ENCODE results near the gene LRP1.
A peak's percentile ranks its signal among the peaks of the same experiment; 100 is the strongest.

Gene LRP1

DNA sequence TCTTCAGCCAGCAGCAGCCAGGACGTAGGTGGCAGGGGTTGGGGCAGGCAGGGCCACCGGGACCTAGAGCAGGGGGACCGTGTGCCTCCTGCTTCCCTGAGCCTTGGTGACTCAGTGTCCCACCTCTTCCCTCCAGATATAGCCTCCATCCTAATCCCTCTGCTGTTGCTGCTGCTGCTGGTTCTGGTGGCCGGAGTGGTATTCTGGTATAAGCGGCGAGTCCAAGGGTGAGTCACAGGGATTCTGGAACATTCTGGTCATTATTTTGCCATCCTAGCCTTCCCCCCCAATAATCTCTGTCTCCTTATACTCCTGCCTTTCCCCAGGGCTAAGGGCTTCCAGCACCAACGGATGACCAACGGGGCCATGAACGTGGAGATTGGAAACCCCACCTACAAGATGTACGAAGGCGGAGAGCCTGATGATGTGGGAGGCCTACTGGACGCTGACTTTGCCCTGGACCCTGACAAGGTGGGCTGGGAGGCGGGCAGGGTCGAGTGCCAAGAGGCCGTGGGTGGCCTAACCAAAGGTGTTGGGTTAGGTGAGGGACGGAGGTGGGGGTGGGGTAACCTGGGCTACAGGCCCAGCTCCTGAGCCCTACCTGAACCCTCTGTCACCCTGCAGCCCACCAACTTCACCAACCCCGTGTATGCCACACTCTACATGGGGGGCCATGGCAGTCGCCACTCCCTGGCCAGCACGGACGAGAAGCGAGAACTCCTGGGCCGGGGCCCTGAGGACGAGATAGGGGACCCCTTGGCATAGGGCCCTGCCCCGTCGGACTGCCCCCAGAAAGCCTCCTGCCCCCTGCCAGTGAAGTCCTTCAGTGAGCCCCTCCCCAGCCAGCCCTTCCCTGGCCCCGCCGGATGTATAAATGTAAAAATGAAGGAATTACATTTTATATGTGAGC, 83.8 kb downstream of the LRP1 start:
- no peak for DNase-seq
- in situ Hi-C loops (cut with HindIII; ENCODE audit: low pct_ligation_motif_present, low pct_unique_long_range_greater_than_20kb, low sequenced_read_pairs): no loop called here

DNA sequence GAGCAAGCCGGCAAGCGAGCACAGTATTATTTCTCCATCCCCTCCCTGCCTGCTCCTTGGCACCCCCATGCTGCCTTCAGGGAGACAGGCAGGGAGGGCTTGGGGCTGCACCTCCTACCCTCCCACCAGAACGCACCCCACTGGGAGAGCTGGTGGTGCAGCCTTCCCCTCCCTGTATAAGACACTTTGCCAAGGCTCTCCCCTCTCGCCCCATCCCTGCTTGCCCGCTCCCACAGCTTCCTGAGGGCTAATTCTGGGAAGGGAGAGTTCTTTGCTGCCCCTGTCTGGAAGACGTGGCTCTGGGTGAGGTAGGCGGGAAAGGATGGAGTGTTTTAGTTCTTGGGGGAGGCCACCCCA, 84.4 kb downstream of the LRP1 start:
- no peak for DNase-seq
- in situ Hi-C loops (cut with HindIII; ENCODE audit: low pct_ligation_motif_present, low pct_unique_long_range_greater_than_20kb, low sequenced_read_pairs): no loop called here

DNA sequence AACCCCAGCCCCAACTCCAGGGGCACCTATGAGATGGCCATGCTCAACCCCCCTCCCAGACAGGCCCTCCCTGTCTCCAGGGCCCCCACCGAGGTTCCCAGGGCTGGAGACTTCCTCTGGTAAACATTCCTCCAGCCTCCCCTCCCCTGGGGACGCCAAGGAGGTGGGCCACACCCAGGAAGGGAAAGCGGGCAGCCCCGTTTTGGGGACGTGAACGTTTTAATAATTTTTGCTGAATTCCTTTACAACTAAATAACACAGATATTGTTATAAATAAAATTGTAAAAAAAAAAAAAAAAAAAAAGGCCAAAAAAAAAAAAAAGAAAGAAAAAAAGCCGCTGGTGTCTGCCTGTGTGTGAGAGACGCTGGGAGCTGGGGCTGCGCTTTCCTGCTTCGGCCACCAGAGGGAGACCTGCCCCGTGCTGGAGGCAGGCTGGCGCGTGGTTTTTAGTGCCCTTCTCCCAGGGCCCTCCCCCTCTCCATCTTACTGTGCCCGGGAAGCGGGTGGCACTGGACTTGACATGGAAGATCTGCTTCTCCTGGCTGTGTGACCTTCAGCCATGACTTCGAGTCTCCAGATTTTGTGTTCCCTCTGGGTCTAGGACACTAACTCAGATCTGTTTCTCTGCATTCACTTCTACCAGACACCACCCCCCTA, 84.9 kb downstream of the LRP1 start:
- in situ Hi-C loops (cut with HindIII; ENCODE audit: low pct_ligation_motif_present, low pct_unique_long_range_greater_than_20kb, low sequenced_read_pairs): no loop called here
- peak; percentile 92 for DNase-seq

DNA sequence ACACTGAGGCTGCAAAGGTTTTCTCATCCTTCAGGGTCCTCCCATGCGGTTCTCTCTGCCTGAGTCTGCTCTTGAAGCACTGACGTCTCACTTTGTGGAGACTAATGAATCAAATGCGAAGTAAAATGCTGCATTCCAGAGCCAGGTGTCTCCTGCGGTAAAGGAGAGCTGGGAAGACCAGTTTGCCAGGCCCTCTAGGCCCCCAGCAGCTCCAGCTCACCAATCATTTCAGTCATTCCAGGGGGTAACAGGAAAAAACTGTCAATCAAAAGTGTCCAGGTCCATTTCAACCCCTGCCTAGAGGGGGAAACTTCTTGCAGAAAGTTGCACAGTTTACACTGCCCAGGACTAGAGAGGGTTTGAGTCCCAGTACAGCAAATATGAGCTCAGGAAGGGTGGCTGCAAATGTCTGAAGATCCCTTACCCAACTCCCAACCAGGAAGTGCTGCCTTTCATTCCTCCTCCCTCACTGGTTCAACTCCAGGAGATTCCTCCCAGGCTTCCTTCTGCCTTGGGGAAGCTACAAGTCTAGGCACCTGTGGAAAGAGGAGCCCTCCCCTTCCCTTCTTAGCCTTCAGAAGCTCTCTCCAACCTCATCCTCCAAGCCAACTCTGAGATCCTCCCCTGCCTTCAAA, 85.6 kb downstream of the LRP1 start:
- DNase-seq: no peak
- in situ Hi-C loops (cut with HindIII; ENCODE audit: low pct_ligation_motif_present, low pct_unique_long_range_greater_than_20kb, low sequenced_read_pairs): no loop called here

DNA sequence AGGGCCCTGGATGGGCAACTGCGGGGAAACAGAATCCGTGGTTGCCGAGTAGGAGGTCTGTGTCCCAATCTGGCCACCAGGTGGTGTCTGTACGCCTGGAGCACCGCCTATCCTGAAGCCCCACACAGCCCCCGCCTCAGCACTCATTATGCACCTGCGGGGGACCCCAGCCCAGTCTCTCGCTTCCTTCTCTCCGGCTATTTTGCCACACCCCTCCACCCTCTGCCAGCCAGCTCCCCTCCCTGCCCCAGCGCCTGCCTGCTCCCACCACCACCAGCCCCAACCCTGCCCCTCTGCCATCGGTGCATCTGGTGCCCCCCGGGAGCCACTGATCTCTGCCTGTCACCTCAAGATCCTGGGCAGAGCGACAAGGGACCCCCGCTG, 86.1 kb downstream of the LRP1 start:
- in situ Hi-C loops (cut with HindIII; ENCODE audit: low pct_ligation_motif_present, low pct_unique_long_range_greater_than_20kb, low sequenced_read_pairs): no loop called here

DNA sequence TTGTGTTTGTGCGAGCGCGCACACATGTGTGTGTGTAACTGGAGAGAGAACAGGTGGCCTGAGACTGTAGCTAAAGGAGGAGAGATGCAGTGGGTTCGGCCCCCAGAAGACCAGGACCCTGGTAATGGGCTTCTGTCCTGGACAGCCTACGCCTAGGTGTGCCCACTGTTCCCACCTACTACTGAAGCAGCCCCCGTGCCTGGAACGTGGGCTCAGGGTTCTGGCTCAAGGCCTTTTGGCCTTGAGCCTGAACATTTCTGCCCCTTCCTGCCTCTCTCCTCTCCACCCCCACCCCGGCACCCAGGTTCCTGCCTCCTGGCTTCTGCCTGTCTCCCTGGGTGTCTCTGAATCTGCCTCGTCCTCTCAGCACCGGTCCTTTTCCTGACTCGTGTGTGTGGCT, 86.8 kb downstream of the LRP1 start:
- in situ Hi-C loops (cut with HindIII; ENCODE audit: low pct_ligation_motif_present, low pct_unique_long_range_greater_than_20kb, low sequenced_read_pairs): no loop called here

More for the DNA sequence above, 86.1 kb downstream of the LRP1 start:
- DNase-seq: peak; percentile 79

DNA sequence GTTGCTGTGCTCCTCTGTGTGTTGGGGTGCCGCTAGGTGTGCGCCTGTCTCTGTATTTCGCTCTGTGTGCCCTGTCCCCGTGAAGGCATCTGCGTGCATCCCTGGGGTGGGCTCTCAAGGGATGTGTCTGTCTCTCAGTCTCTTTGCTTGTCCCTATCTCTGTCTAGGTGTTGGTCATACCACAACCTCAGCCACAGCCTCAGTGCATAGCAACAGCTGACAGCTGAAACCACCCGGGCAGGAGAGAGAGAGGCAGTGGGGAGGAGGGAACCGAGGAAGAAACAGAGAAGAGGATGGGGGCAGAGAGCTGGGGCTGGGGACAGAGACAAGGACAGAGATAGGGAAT, 87.4 kb downstream of the LRP1 start:
- in situ Hi-C loops (cut with HindIII; ENCODE audit: low pct_ligation_motif_present, low pct_unique_long_range_greater_than_20kb, low sequenced_read_pairs): no loop called here
- no peak for DNase-seq

More for the DNA sequence above, 86.8 kb downstream of the LRP1 start:
- no peak for DNase-seq

DNA sequence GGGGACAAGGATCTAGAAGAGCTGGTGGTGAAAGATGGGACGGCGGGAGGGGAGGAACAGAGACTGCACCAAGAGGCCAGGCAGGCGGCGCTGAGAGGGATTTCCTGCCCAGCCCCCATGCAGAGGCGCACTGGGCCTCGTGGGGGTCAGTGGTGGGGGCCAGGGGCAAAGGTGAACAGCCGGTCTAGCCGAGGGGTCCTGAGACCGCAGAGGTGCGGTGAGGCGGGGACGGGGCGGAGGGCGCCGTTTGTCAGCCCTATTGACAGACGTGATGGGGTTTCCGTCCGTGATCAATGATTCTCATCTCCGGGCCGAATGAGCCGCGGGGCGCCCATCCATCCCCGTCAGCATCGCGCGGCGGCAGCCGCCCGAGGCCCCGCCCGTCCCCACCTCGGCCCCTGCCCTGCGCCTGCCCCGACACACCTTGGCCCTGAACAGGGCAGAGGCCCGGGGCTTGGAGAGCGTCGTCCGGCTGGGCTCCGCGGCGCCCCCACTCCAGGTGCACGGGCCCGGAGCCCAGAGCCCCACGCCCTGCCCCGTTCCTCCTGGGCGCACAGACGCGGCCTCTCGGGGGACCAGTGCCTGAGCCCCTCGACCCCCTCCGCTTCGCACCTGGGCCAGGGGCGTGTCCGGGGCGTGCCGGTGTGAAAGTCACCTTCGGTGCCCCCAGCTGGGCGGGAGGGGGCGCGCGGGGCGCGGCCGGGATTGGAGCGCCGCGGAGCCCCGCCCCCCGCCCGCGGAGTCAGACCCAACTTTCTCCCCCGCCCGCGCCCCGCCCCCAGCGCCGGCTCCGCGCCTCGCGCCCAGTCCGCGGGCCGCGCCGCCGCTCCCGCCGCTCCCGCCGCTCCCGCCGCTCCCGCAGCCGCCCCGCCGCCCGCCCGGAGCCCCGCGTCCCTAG, 88.0 kb downstream of the LRP1 start, which contains the start of gene NXPH4:
Gene NXPH4, plus strand, starts transcription at position 781 of the 898 bp plus-strand sequence. CDS start 176 bp downstream, outside the sequence.
- peak; percentile 39 for DNase-seq
- in situ Hi-C loops (cut with HindIII; ENCODE audit: low pct_ligation_motif_present, low pct_unique_long_range_greater_than_20kb, low sequenced_read_pairs): no loop called here

DNA sequence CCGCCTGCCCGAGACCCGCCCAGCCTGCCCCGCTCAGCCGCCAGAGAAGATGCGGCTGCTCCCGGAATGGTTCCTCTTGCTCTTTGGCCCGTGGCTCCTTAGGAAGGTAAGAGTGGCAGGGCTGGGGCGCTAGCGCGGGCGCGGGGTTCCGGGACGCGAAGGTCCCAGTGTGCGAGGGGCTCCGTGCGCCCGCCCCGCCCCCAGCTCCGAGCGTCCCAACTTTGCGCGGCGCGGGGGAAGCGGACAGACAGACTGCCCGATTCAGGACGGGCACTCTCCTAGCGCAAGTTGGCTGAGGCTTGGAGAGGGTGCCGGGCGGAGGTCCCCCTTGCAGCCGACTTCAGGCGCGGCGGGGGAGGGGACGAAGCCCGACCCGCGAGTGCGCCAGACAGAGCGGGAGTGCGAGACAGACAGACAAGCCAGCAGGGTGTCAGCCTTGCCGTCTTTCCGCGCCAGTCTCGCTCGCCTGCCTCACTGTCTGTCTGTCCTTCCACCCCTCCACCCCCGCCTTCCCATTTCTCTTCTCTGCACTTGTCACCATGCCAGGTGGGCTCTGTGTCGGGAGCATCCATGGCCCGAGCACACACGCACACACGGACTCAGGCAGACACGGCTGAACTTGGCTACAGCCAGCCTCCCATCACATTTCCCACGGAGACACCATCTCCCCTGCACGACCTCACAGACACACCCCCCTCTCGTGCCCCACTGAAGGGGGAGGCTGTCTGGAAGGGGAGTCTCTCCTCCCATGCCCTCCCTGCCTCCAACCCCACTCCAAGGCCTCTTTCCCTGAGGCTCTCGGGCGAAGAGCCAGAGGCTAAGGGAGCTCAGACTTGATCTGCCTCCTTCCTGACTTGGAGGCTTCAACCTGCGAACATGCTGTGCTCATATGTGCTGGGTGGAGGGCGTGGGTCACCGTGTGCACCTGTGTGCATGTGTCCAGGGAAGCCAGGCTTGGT, 88.9 kb downstream of the LRP1 start:
- in situ Hi-C loops (cut with HindIII; ENCODE audit: low pct_ligation_motif_present, low pct_unique_long_range_greater_than_20kb, low sequenced_read_pairs): no loop called here
- DNase-seq: no peak

DNA sequence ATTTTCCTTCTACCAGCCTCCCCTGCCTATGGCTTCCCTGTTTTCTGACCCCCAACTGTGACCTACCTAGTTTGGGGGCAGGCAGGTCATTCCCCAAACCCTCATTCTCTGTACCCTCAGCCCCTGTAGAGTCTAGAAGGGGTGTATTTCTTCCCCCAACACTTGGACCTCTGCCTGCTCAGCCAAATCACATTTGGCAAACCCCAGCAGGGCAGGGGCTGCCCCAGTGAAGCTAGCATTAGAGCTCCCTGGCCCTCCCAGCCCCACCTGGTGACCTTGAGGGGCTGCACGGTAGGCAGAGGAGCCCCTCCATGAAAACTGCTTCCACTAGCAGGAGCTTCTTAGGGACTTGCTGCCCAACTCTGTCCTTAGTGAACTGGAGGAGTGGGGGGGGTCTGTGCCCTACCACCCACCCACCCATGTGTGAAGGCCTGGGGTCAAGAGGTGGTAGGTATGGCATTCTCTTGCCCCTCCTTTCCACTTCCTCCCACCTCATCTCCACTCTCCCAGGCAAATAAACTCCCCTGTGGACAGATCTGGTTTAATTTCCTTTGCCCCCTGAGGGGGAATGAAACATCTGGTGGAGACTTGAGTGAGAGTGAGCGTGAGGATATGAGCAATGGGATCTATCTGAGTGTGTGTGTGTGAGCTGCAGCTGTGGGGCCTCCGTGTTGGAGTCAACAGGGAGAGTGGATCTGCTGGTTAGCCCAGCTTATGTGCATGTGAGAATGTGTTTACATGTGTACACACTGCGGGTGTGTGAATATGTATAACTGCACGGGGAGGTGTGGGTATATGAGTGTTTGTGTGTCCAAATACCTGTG, 90.0 kb downstream of the LRP1 start:
- in situ Hi-C loops (cut with HindIII; ENCODE audit: low pct_ligation_motif_present, low pct_unique_long_range_greater_than_20kb, low sequenced_read_pairs): no loop called here
- no peak for DNase-seq

DNA sequence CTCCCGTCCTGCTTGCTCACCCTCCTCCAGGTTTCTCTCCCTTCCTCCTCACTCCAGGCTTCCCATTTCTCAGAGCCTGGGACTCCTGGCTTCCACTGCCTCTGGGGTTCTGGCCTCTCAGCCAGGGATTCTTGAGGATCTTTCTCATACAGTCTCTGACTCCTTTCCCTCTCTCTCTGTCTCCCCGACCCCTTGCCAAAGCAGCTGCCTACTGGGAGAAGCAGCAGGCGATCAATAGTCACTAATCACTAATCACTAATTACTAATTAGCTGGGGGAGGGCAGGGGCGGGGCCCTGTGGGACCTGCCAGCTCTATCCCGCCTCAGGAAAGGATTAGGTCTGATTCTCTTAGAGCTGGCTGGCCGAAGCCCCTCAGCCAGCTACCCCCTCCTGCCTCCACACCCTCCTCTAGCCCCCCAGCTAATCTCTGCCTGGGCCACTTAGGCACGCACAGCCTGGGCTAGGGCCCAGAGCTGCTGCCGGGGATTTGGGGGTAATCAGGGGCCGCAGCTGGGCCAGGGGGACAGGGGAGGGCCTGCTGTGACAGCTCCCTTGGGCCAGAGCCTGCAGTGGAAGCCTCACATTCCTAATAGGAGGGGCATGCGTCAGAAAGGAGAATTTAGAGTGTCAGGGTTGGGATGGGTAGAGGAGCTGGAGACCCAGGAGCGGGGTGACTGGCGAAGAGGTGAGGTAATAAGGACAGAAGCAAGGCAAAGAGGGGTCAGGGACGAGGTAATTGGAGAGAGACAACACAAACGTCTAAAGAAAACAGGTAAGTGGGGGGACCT, 91.1 kb downstream of the LRP1 start:
- in situ Hi-C loops (cut with HindIII; ENCODE audit: low pct_ligation_motif_present, low pct_unique_long_range_greater_than_20kb, low sequenced_read_pairs): no loop called here
- no peak for DNase-seq

DNA sequence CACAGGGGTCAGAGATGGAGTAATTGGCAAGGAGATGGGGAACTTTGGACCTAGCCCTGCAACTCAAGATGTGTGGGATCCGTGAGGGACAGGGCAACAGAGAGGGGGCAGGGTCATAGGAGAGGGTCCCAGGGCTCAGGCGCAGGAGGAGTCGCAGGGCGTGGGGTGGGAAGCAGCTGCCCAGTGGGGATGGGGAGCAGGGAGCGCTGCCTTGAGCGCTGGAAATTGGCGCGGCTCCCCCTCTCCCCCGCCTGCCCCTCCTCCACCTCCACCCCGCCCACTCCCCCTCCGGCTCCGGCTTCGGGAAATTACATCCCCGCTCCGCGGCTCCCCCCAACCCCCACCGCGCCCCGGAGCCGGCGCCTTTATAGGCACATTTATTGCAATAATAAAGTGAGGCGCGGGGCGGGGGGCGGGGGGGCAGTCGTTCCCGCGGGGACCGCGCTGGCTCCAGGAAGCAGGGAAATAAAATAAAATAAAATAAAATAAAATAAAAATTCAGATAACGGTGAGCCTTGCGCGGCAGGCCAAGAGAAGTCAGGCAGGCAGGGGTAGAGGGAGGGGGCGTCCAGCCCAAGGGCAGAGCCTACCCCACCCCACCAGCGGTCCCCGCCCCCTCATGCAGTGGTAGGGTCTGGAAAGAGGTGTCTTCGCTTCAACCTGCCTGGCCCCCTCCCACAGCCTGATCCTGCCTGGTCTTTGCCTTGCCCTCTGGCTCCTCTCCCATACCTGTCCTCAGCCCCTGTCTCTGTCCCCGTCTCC, 91.9 kb downstream of the LRP1 start:
- in situ Hi-C loops (cut with HindIII; ENCODE audit: low pct_ligation_motif_present, low pct_unique_long_range_greater_than_20kb, low sequenced_read_pairs): no loop called here
- no peak for DNase-seq

DNA sequence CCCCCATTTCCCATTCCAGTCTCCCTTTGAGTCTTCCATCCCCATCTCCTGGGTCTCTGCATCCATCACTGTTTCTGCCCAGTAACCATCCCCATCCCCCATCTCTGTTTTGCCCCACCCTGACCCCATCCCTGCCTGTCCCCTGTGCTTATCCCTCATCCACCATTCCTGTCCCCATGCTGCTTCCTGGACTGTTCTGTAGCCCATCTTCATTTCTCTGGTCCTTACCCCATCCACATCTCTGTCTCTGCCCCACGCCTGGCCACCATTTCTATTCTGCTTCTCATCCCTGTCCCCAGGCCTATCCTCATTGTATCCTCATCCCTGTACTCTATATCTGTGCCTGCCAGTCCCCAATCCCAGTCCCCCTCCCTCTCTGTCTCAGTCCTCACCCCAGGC, 92.5 kb downstream of the LRP1 start:
- in situ Hi-C loops (cut with HindIII; ENCODE audit: low pct_ligation_motif_present, low pct_unique_long_range_greater_than_20kb, low sequenced_read_pairs): no loop called here
- no peak for DNase-seq

DNA sequence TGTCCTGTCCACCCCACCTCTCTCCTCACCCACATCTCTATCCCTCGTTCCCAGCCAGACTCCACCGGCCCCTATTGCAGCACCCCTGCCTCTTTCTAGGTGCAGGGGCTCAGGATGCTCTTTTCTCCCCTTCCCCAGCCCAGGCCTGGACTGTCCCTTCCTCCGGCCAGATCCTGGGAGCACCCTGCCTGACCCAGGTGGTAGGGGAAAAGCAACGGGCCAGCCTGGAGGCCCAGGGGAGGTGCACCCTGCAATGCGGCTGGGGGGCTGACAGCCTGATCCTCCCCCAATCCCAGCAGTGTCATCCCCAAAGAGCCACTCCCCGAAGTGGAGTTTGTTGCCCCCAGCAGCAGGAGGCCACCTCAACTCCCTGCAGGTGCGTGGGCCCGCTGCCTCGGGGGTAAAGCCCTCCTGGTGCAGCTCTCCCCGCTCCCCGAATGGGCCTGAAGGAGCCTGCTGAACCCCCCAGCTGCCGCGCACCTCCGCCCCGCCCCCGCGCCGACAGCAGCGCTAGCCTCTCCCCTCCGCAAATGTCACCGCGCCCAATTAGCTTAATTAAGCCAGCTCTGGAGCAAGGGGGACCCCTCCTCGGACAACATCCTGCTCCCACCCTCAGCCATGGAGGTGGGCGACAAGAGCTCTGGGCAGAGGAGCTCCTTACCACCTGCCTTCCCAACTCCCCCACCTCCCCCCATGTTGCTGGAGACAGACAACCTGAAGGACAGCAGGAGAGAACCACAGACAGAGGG, 93.1 kb downstream of the LRP1 start:
- no peak for DNase-seq
- in situ Hi-C loops (cut with HindIII; ENCODE audit: low pct_ligation_motif_present, low pct_unique_long_range_greater_than_20kb, low sequenced_read_pairs): no loop called here
